Lower leg skin (tissue), 4 donors: ENCODE results near the gene TRMT61A. TPM values are rescaled to one million over a fixed set of nuclear protein-coding genes. Genes with fewer than 3 reads are reported as not detected.

Experiments used
- DNase-seq, 2 donors: peaks; one replicate each; pipeline ENCODE4 v3.0.0-alpha.2; 2019; ENCODE audit warnings: low spot score in 2 of 2
- H3K4me3 ChIP-seq: fragments of 200-600 bp; sonication (generic); 2 replicates; pipeline ENCODE4 v1.5.1; 2017; ENCODE audit warnings: mild to moderate bottlenecking, low read depth; ENCODE audit not compliant: poor library complexity, severe bottlenecking
- POLR2A ChIP-seq, 2 donors: fragments of 450-650 bp; IDR thresholded peaks; one replicate each; pipeline ENCODE4 v1.6.1; 2016 to 2017; ENCODE audit warnings: antibody characterized with exemption in 2 of 2, mild to moderate bottlenecking in 1 of 2, moderate library complexity in 1 of 2
- WGBS, 2 donors: methylation state at CpG; one replicate each; pipeline ENCODE4 v1.1.5; 2018; 5-methylcytosine and 5-hydroxymethylcytosine counted together
- intact Hi-C: fragments of 100-400 bp; cut with DNase I; formaldehyde crosslinking; loops from one replicate; pipeline ENCODE4 v1.15.0; 2023; ENCODE audit warnings: low total_unique reads
- total RNA-seq, 4 donors: library from RNA; depleted of rRNA; stranded (reverse); fragments of >200 nt; gene quantifications; one replicate each; pipeline ENCODE4 v1.1.0, GENCODE V29; 2016
- TF ChIP-seq, protein P1 (sequence below), 3 donors: fragments of 450-650 bp; IDR thresholded peaks; one replicate each; pipeline ENCODE4 v1.5.1; 2016; ENCODE audit warnings: antibody characterized with exemption in 3 of 3, mild to moderate bottlenecking in 3 of 3, moderate library complexity in 2 of 3

The TRMT61A gene
- total RNA-seq, 4 donors from 2014 or later = 9.2 to 22.5 (median 16.0) TPM

DNA sequence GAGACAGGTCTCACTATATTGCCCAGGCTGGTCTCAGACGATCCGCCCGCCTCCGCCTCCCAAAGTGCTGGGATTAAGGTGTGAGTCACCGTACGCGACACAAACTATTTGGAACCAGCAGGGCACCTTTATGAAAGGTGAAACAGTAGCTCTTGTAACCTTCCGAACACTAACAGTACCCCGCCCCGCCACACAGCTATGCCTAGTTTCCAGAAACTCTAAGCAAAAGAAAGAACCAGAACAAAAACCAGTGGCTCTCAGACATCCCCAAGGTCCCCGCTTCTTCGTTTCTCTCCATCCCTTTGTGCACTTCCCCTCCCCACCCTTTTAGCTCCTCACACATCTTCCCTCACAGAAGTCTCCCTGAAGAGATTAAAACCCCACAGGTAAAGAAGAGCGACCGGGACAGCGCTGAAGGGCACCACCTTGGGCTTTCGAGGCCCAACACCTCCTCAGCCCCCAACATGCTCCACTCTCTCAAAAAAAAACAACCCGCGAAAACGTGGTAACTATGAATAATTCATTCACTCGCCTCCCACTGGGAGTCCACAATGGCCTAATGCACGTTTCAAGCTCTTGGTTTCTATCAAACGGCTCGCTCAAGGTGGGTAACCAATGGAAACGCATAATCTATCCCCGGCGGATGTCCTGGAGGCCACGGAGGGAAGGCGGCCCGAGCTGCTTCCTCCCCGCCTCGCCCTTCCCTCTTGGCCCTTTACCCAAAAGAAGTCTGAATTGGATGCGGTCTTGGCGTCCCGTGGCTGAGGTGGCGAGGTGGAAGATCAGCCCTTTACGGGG lies 32.6 kb downstream of the TRMT61A start:
- peak; percentile 35 to 90 for DNase-seq
- peak overlapping the region; percentile 94 for H3K4me3 ChIP-seq
- TF ChIP-seq, protein P1, sequence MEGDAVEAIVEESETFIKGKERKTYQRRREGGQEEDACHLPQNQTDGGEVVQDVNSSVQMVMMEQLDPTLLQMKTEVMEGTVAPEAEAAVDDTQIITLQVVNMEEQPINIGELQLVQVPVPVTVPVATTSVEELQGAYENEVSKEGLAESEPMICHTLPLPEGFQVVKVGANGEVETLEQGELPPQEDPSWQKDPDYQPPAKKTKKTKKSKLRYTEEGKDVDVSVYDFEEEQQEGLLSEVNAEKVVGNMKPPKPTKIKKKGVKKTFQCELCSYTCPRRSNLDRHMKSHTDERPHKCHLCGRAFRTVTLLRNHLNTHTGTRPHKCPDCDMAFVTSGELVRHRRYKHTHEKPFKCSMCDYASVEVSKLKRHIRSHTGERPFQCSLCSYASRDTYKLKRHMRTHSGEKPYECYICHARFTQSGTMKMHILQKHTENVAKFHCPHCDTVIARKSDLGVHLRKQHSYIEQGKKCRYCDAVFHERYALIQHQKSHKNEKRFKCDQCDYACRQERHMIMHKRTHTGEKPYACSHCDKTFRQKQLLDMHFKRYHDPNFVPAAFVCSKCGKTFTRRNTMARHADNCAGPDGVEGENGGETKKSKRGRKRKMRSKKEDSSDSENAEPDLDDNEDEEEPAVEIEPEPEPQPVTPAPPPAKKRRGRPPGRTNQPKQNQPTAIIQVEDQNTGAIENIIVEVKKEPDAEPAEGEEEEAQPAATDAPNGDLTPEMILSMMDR (IDR thresholded peaks at IDR 0.05) = no peak
- TF ChIP-seq POLR2A (IDR thresholded peaks at IDR 0.05) = no peak
- intact Hi-C loops = no loop called here
- WGBS, 2 donors = 3% methylated on average over 32 to 33 of the region's 36 CpGs

- WGBS, 2 donors = 0% methylated on average over 1 to 16 of the region's 25 CpGs
- TF ChIP-seq, protein P1 (IDR thresholded peaks at IDR 0.05) = no peak
- TF ChIP-seq POLR2A (IDR thresholded peaks at IDR 0.05) = no peak
- DNase-seq = no peak
- intact Hi-C loops = no loop called here
- peak overlapping the region; percentile 94 for H3K4me3 ChIP-seq
Measured at GRCh38 chr14:103562179-103562428, 33.1 kb downstream of the TRMT61A start.

GRCh38 chr14:103562429-103563225 lies 33.6 kb downstream of the TRMT61A start, which contains the start of the genes BAG5 and COA8:
TSS of gene BAG5 (minus strand) at chr14:103562657. CDS start at chr14:103561164, 1,493 bp downstream.
TSS of gene COA8 (plus strand) at chr14:103562960. CDS start at chr14:103563002, 42 bp downstream.
- WGBS, 2 donors = 0 to 2% methylated on average over 35 to 55 of the region's 109 CpGs
- DNase-seq = peak; percentile 70 to 97
- H3K4me3 ChIP-seq = peak within 1 kb of the TSS; percentile 94
- intact Hi-C loops = no loop called here
- TF ChIP-seq POLR2A (IDR thresholded peaks at IDR 0.05) = no peak
- TF ChIP-seq, protein P1 (IDR thresholded peaks at IDR 0.05) = no peak

GRCh38 chr14:103563226-103563620 lies 34.2 kb downstream of the TRMT61A start:
- intact Hi-C loops = no loop called here
- peak in 1 of 2 donors; percentile 93 for DNase-seq
- 1% methylated on average over 21 to 22 of the region's 22 CpGs for WGBS, 2 donors
- TF ChIP-seq, protein P1 (IDR thresholded peaks at IDR 0.05) = no peak
- TF ChIP-seq POLR2A (IDR thresholded peaks at IDR 0.05) = no peak
- peak overlapping the region; percentile 94 for H3K4me3 ChIP-seq

DNA sequence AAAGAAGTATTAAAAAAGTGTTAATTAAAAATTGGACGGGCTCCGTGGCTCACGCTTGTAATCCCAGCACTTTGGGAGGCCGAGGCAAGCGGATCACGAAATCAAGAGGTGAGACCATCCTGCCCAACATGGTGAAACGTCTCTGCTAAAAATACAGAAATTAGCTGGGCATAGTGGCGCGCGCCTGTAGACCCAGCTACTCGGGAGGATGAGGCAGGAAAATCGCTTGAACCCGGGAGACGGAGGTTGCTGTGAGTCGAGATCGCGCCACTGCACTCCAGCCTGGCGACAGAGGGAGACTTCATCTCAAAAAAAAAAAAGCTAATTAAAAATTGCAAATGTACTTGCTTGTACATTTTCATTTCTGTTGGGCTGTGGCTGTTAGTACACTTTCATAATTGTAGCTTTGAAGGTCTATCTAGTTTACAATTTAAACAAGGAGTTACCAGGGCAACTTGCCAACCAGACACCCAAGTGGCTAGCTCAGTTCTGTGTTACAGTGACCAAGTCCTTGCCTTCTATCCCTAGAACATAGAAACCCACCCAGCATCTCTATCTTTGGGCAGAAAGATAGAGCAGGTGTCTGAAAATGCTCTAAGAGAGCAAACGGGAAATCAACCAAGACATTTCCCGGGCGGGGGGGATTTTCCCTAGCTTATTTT lies 35.0 kb downstream of the TRMT61A start:
- DNase-seq = no peak
- no peak overlapping the region for H3K4me3 ChIP-seq
- WGBS, 2 donors = 50 to 54% methylated on average over 21 of the region's 21 CpGs
- TF ChIP-seq POLR2A (IDR thresholded peaks at IDR 0.05) = no peak
- TF ChIP-seq, protein P1 (IDR thresholded peaks at IDR 0.05) = no peak
- intact Hi-C loops = no loop called here
